ENCODE measurements around the gene DLL3.
"Not testable (repeated sequence)": the region's sequence is repeated elsewhere in the genome, so short reads cannot be mapped to it uniquely, and the experiment has no call there.

The DLL3 gene

GRCh38 chr19:39498798-39499642, at the start of gene DLL3:
Gene DLL3 (plus strand): TSS chr19:39498947. CDS start chr19:39498975, 28 bp downstream.
- DNase-seq (ENCODE audit: low spot score), result no peak

GRCh38 chr19:39449116-39449797, 49.5 kb upstream of the DLL3 start:
- DNase-seq (ENCODE audit: low spot score), result no peak

- not testable (repeated sequence) for DNase-seq (ENCODE audit: low spot score)
Measured at GRCh38 chr19:39451257-39451656, 47.5 kb upstream of the DLL3 start.

- no peak for DNase-seq (ENCODE audit: low spot score)
Measured at GRCh38 chr19:39463403-39463802, 35.3 kb upstream of the DLL3 start.

- DNase-seq (ENCODE audit: low spot score), result no peak
Measured at GRCh38 chr19:39465956-39466747, 32.6 kb upstream of the DLL3 start.

- DNase-seq (ENCODE audit: low spot score), result no peak
Measured at GRCh38 chr19:39467941-39468340, 30.8 kb upstream of the DLL3 start.

- DNase-seq (ENCODE audit: low spot score), result no peak
Measured at GRCh38 chr19:39469036-39469435, 29.7 kb upstream of the DLL3 start.

- no peak for DNase-seq (ENCODE audit: low spot score)
Measured at GRCh38 chr19:39469567-39469966, 29.2 kb upstream of the DLL3 start.

- no peak for DNase-seq (ENCODE audit: low spot score)
Measured at GRCh38 chr19:39470724-39471339, 27.9 kb upstream of the DLL3 start.

GRCh38 chr19:39471756-39472536, 26.8 kb upstream of the DLL3 start:
- DNase-seq (ENCODE audit: low spot score), result no peak

- no peak for DNase-seq (ENCODE audit: low spot score)
Measured at GRCh38 chr19:39472746-39473442, 25.9 kb upstream of the DLL3 start.

- DNase-seq (ENCODE audit: low spot score), result no peak
Measured at GRCh38 chr19:39473443-39473960, 25.2 kb upstream of the DLL3 start.

GRCh38 chr19:39474139-39474620, 24.6 kb upstream of the DLL3 start:
- no peak for DNase-seq (ENCODE audit: low spot score)

- no peak for DNase-seq (ENCODE audit: low spot score)
Measured at GRCh38 chr19:39475748-39476147, 23.0 kb upstream of the DLL3 start.

GRCh38 chr19:39479319-39479801, 19.4 kb upstream of the DLL3 start:
- not testable (repeated sequence) for DNase-seq (ENCODE audit: low spot score)

- no peak for DNase-seq (ENCODE audit: low spot score)
Measured at GRCh38 chr19:39479916-39480315, 18.8 kb upstream of the DLL3 start.

GRCh38 chr19:39480337-39481228, 18.2 kb upstream of the DLL3 start, which contains the start of gene TIMM50:
Gene TIMM50 (plus strand): TSS chr19:39480838. CDS start chr19:39480854, 16 bp downstream.
- peak; percentile 97 for DNase-seq (ENCODE audit: low spot score)

GRCh38 chr19:39481229-39481545, 17.6 kb upstream of the DLL3 start:
- DNase-seq (ENCODE audit: low spot score), result no peak

- DNase-seq (ENCODE audit: low spot score), result no peak
Measured at GRCh38 chr19:39481676-39482075, 17.1 kb upstream of the DLL3 start.

All from LoVo (cell line).